Stimulated activated naive CD8-positive, alpha-beta T cell treated with anti-CD3 and anti-CD28 coated beads, Interleukin-15, amount 100 ng/mL, for 72 hours (primary cell): ENCODE measurements around the gene BPHL.
A peak's percentile ranks its signal among the peaks of the same experiment; 100 is the strongest.
"Not testable (repeated sequence)": the region's sequence is repeated elsewhere in the genome, so short reads cannot be mapped to it uniquely, and the experiment has no call there.

Source experiments
- ATAC-seq: fragments of 150-1000 bp; cut with Tn5 transposase; 2 replicates; pipeline ENCODE4 v1.10.0; 2021; ENCODE audit warnings: mild to moderate bottlenecking, moderate library complexity
- DNase-seq, 2 donors: peaks; one replicate each; pipeline ENCODE4 v3.0.0; 2021 to 2022
- H3K27ac Mint-ChIP-seq, 2 donors: one replicate each; pipeline ENCODE4 v1.8.0; 2022; ENCODE audit warnings: mild to moderate bottlenecking in 2 of 2, mixed read lengths in 2 of 2, moderate library complexity in 2 of 2
- H3K27me3 Mint-ChIP-seq: one replicate; pipeline ENCODE4 v1.8.0; 2022; ENCODE audit warnings: mixed read lengths
- H3K4me1 Mint-ChIP-seq: one replicate; pipeline ENCODE4 v1.8.0; 2022; ENCODE audit warnings: mild to moderate bottlenecking, mixed read lengths
- H3K4me3 Mint-ChIP-seq, 2 donors: one replicate each; pipeline ENCODE4 v1.8.0; 2022; ENCODE audit warnings: mild to moderate bottlenecking in 2 of 2, mixed read lengths in 2 of 2, moderate library complexity in 1 of 2
- H3K9me3 Mint-ChIP-seq, 2 donors: one replicate each; pipeline ENCODE4 v1.8.0; 2022; ENCODE audit warnings: mixed read lengths in 2 of 2

Gene BPHL

GRCh38 chr6:3159805-3160781, 41.6 kb downstream of the BPHL start:
- peak overlapping the region in 1 of 2 donors; percentile 47 for H3K4me3 Mint-ChIP-seq
- H3K9me3 Mint-ChIP-seq: peaks cover 0 to 12% of the 10 kb centered on the region in 2 donors
- H3K27me3 Mint-ChIP-seq: peaks cover 30% of the 10 kb centered on the region
- DNase-seq (peak in 1 of 2 donors; percentile 24), ATAC-seq (peak; percentile 29)
- peaks cover 48% of the 10 kb centered on the region for H3K4me1 Mint-ChIP-seq
- H3K27ac Mint-ChIP-seq: no peak overlapping the region

DNA sequence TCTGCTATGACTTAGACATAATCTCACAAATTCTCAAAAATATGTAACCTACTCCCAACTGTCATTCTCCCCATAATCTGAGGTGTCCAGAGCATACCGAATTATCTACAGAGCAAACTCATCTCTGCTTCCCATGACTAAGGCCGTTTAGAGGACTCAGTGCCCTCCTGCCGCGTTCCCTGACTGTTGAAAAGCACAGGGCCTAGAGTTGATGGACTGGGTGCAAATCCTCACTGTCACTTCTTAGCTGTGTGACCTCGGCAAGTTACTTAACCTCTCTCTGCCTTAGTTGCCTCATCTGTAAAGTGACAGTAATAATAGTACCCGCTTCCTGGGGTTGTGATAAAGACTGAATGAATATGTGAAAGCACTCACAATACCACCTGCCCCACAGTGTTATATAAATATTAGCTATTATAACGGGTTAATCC, 43.6 kb downstream of the BPHL start:
- Mint-ChIP-seq H3K27me3 (peaks cover 19% of the 10 kb centered on the region), H3K27ac (no peak overlapping the region), H3K9me3 (peaks cover 0 to 12% of the 10 kb centered on the region in 2 donors), H3K4me1 (peaks cover 37% of the 10 kb centered on the region), H3K4me3 (no peak overlapping the region)
- peak; percentile 39 for ATAC-seq
- no peak for DNase-seq

GRCh38 chr6:3162565-3163247, 44.2 kb downstream of the BPHL start:
- Mint-ChIP-seq H3K4me3 (peak overlapping the region; percentile 92 to 93), H3K27me3 (peaks cover 19% of the 10 kb centered on the region)
- ATAC-seq: peak; percentile 88

DNA sequence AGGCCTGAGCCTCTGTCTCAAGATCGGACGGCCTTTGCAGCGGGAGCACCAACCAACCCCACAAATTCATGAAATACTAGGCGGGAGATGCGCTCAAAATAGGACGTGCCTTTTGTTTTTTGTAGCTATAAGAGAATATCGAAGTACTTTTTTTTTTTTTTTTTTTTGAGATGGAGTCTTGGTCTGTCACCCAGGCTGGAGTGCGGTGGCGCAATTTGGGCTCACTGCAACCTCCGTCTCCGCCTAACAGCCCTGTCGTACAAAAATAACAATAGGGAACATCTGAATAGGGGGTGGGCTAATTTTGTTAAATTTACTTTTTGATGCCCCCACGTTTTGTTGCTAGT, 44.7 kb downstream of the BPHL start:
- Mint-ChIP-seq H3K27ac (peak overlapping the region; percentile 71 to 94), H3K27me3 (peaks cover 19% of the 10 kb centered on the region), H3K4me3 (peak overlapping the region; percentile 92 to 93), H3K9me3 (peaks cover 0 to 12% of the 10 kb centered on the region in 2 donors), H3K4me1 (peaks cover 37% of the 10 kb centered on the region)
- peak; percentile 4 for ATAC-seq
- DNase-seq: no peak

More at GRCh38 chr6:3162565-3163247, 44.2 kb downstream of the BPHL start:
- H3K4me1 Mint-ChIP-seq: peaks cover 37% of the 10 kb centered on the region
- peak overlapping the region in 1 of 2 donors; percentile 94 for H3K27ac Mint-ChIP-seq
- H3K9me3 Mint-ChIP-seq: peaks cover 0 to 12% of the 10 kb centered on the region in 2 donors
- peak; percentile 66 to 71 for DNase-seq

DNA sequence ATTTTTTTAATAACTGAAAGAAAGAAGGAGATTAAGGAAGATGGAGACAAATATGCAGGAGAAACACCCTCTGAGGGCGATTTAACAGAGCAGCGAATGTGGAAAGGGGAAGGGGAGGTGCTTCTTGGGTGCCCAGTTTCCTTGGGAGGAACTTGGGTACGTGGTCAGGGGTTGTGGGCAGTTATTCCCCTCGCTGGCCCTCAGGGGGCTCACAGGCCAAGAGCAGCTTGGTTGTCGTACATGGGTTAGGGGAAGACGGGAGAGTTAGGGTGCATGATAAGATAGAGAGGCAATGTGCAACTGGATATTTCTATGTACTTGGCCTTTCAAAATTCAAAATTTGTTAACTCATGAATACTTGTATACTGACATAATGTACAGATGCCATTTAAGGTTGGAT, 45.9 kb downstream of the BPHL start:
- no peak overlapping the region for H3K4me3 Mint-ChIP-seq
- no peak for DNase-seq
- H3K27me3 Mint-ChIP-seq: peaks cover 12% of the 10 kb centered on the region
- no peak for ATAC-seq
- peaks cover 37% of the 10 kb centered on the region for H3K4me1 Mint-ChIP-seq
- peaks cover 0 to 12% of the 10 kb centered on the region in 2 donors for H3K9me3 Mint-ChIP-seq
- H3K27ac Mint-ChIP-seq: no peak overlapping the region

- peaks cover 12% of the 10 kb centered on the region for H3K27me3 Mint-ChIP-seq
- no peak overlapping the region for H3K4me3 Mint-ChIP-seq
Observed at GRCh38 chr6:3165631-3166534, 47.4 kb downstream of the BPHL start.

DNA sequence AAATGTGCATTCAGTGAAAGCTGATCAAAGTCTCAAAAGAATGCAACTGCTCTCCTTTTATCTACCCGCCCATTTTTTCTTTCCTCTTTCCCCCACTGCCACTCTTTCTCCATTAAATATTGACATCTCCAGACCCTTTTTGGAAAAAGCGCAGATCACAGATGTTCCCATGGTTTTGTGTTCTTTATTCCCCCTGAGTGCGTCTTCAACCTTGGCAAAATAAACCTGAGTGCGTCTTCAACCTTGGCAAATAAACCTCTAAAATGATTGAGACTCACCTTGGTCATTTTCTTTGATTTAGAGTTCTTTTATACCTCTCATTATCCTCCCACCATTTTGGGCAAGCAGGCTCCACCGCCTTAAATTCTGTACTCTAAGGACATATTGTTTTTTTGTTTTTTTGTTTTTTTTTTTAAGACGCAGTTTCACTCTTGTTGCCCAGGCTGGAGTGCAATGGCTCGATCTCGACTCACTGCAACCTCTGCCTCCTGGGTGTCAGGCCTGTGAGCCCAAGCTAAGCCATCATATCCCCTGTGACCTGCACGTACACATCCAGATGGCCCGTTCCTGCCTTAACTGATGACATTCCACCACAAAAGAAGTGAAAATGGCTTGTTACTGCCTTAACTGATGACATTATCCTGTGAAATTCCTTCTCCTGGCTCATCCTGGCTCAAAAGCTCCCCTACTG, 48.2 kb downstream of the BPHL start:
- Mint-ChIP-seq H3K4me1 (peaks cover 25% of the 10 kb centered on the region), H3K27ac (peak overlapping the region in 1 of 2 donors; percentile 8), H3K27me3 (peaks cover 11% of the 10 kb centered on the region)
- not testable (repeated sequence) for ATAC-seq, H3K9me3 Mint-ChIP-seq, DNase-seq, H3K4me3 Mint-ChIP-seq

More at GRCh38 chr6:3165631-3166534, 47.4 kb downstream of the BPHL start:
- H3K27ac Mint-ChIP-seq: no peak overlapping the region
- no peak for DNase-seq
- ATAC-seq: no peak
- H3K9me3 Mint-ChIP-seq: no peaks in the 10 kb centered on the region
- H3K4me1 Mint-ChIP-seq: peaks cover 25% of the 10 kb centered on the region

GRCh38 chr6:3168046-3168445, 49.5 kb downstream of the BPHL start:
- not testable (repeated sequence) for H3K9me3 Mint-ChIP-seq, DNase-seq, H3K27me3 Mint-ChIP-seq, ATAC-seq, H3K4me3 Mint-ChIP-seq, H3K27ac Mint-ChIP-seq
- H3K4me1 Mint-ChIP-seq: peaks cover 12% of the 10 kb centered on the region

DNA sequence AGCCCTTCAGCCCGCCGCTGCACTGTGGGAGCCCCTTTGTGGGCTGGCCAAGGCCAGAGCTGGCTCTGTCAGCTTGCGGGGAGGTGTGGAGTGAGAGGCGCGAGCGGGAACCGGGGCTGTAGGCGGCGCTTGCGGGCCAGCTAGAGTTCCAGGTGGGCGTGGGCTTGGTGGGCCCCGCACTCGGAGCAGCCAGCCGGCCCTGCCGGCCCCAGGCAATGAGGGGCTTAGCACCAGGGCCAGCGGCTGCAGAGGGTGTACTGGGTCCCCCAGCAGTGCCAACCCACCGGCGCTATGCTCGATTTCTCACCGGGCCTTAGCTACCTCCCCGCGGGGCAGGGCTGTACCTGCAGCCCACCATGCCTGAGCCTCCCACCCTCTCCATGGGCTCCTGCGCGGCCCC, 52.2 kb downstream of the BPHL start:
- ATAC-seq, DNase-seq, H3K4me1 Mint-ChIP-seq, H3K9me3 Mint-ChIP-seq, H3K27ac Mint-ChIP-seq, H3K27me3 Mint-ChIP-seq, H3K4me3 Mint-ChIP-seq: not testable (repeated sequence)

GRCh38 chr6:3171313-3172175, 53.0 kb downstream of the BPHL start:
- not testable (repeated sequence) for H3K4me1 Mint-ChIP-seq, ATAC-seq, H3K4me3 Mint-ChIP-seq, DNase-seq, H3K27me3 Mint-ChIP-seq, H3K9me3 Mint-ChIP-seq, H3K27ac Mint-ChIP-seq

DNA sequence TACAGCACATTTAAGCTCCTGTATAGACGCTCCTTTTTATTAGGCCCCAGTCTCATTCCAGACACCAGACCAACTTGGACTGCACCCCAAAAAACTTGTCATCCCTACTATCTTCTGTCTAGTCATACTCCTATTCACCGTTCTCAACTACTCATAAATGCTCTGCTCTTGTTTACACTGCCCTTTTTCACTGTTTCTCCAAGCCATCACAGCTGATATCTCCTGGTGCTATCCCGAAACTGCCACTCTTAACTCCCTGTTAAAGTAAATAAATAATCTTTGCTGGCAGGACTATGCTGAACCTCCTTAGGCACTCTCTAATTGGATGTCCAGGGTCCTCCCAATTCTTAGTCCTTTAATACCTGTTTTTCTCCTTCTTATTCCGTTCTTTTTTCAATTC, 54.3 kb downstream of the BPHL start:
- not testable (repeated sequence) for DNase-seq, ATAC-seq, H3K4me3 Mint-ChIP-seq, H3K9me3 Mint-ChIP-seq, H3K27me3 Mint-ChIP-seq, H3K4me1 Mint-ChIP-seq
- H3K27ac Mint-ChIP-seq: peak overlapping the region in 1 of 2 donors; percentile 15

GRCh38 chr6:3173636-3174089, 55.2 kb downstream of the BPHL start:
- not testable (repeated sequence) for H3K4me1 Mint-ChIP-seq, H3K27ac Mint-ChIP-seq, H3K4me3 Mint-ChIP-seq, ATAC-seq, H3K27me3 Mint-ChIP-seq, H3K9me3 Mint-ChIP-seq, DNase-seq

DNA sequence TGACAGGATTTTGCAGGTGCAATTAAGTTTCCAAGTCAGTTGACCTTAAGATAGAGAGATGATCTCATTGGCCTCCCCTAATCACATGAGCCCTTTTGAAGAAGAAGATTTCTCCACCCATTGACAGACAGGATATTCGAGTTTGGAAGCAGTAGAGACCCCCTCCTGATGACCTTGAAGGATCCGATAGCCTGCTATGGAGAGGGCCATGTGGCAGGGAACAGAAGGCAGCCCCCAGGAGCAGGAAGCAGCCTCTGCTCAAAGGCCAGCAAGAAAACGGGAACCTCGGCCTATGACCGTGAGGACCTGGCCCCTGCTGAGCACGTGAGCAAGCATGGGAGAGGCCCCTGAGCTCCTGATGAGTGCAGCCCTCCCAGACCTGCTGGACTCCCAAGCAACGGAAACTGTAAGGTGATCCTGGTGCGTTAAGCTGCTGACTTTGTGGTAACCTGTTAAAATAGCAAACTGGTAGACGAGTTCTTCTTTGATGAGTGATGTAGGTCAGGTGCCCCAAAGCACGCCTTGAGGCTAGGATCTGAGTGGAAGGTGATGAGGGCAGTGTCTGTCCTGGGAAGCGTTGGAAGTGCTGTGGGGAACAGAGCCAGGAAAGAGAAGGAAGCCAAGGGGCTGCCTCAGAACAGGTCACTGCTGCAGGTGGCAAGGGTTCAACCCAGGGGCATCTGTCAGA, 57.3 kb downstream of the BPHL start:
- no peak overlapping the region for H3K27ac Mint-ChIP-seq
- no peak overlapping the region for H3K4me3 Mint-ChIP-seq
- peaks cover 14% of the 10 kb centered on the region for H3K27me3 Mint-ChIP-seq
- DNase-seq: no peak
- no peaks in the 10 kb centered on the region for H3K9me3 Mint-ChIP-seq
- no peak for ATAC-seq
- H3K4me1 Mint-ChIP-seq: peaks cover 10% of the 10 kb centered on the region
